GM12878 (cell line): ENCODE results near the gene PSMD1.

Experiments
- TF ChIP-seq, protein P1 (sequence below): IDR thresholded peaks from 2 replicates; pipeline ENCODE4 v1.6.1; 2011; ENCODE audit warnings: mild to moderate bottlenecking, low read depth, low read length, moderate library complexity; ENCODE audit not compliant: insufficient replicate concordance
- TF ChIP-seq, protein P2 (sequence below): IDR thresholded peaks from 2 replicates; pipeline ENCODE4 v1.6.1; 2012; ENCODE audit warnings: mild to moderate bottlenecking, low read depth, low read length

DNA sequence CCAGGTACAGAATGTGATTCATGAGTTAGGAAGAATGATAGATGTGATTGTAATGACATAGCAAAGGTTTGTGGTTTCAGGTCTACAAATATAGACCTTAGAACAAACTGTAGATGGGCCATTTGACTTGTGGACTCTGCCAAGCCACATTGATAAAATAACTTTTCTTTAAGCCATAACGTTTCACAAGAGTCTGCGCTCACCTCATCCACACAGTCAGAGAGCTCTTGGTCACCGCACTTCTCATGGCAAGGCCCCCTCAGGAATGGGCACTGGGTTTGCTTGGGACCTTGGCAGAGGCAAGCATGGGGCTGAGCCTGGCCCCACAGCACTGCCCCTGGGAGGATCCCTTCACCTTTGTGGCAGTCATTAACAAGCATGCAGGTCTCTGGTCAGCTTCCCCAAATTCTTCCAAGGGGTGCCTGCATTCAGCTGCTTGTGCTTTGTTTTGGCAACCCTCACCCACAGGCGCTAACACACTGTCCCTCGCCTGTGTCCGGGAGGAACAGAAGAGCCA is 155.7 kb downstream of the PSMD1 start:
- TF ChIP-seq, protein P1, sequence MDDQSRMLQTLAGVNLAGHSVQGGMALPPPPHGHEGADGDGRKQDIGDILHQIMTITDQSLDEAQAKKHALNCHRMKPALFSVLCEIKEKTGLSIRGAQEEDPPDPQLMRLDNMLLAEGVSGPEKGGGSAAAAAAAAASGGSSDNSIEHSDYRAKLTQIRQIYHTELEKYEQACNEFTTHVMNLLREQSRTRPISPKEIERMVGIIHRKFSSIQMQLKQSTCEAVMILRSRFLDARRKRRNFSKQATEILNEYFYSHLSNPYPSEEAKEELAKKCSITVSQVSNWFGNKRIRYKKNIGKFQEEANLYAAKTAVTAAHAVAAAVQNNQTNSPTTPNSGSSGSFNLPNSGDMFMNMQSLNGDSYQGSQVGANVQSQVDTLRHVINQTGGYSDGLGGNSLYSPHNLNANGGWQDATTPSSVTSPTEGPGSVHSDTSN = no peak
- TF ChIP-seq, protein P2, sequence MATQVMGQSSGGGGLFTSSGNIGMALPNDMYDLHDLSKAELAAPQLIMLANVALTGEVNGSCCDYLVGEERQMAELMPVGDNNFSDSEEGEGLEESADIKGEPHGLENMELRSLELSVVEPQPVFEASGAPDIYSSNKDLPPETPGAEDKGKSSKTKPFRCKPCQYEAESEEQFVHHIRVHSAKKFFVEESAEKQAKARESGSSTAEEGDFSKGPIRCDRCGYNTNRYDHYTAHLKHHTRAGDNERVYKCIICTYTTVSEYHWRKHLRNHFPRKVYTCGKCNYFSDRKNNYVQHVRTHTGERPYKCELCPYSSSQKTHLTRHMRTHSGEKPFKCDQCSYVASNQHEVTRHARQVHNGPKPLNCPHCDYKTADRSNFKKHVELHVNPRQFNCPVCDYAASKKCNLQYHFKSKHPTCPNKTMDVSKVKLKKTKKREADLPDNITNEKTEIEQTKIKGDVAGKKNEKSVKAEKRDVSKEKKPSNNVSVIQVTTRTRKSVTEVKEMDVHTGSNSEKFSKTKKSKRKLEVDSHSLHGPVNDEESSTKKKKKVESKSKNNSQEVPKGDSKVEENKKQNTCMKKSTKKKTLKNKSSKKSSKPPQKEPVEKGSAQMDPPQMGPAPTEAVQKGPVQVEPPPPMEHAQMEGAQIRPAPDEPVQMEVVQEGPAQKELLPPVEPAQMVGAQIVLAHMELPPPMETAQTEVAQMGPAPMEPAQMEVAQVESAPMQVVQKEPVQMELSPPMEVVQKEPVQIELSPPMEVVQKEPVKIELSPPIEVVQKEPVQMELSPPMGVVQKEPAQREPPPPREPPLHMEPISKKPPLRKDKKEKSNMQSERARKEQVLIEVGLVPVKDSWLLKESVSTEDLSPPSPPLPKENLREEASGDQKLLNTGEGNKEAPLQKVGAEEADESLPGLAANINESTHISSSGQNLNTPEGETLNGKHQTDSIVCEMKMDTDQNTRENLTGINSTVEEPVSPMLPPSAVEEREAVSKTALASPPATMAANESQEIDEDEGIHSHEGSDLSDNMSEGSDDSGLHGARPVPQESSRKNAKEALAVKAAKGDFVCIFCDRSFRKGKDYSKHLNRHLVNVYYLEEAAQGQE = no peak
